Measurements from ENCODE around the gene PHC3. TPM values are rescaled to one million over a fixed set of nuclear protein-coding genes. Genes with fewer than 3 reads are reported as not detected.

The PHC3 gene
- total RNA-seq, 6 experiments from 2014 or later: 38.8 to 61.3 (median 55.7) TPM

DNA sequence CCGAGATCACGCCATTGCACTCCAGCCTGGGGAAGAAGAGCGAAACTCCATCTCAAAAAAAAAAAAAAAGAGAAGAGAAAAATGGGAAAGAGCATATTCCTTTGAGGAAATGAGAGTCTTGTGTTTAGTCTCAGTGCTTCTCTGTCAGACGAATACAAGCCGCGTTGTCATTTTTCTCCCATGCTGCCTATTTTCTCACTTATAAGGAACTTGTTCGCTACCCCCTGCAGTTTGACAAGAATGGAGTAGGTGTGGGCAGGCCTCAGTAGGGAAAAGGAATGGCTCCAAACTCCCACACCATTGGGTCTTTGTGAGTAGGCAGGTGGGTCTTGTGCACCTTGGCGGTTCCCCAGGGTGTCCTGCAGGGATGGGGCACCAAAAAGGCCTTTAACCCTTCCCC is 137.3 kb downstream of the PHC3 start:
- Mint-ChIP-seq H3K4me1 (ENCODE audit: low read depth) (peaks cover 13% of the 10 kb centered on the region), H3K4me3 (no peak overlapping the region), H3K27me3 (ENCODE audit: insufficient read depth) (peaks cover 29% of the 10 kb centered on the region), H3K27ac (no peak overlapping the region), H3K9me3 (no peaks in the 10 kb centered on the region), H3K36me3 (ENCODE audit: low read depth) (no peaks in the 10 kb centered on the region)
- DNase-seq: no peak
- TF ChIP-seq, protein P1, sequence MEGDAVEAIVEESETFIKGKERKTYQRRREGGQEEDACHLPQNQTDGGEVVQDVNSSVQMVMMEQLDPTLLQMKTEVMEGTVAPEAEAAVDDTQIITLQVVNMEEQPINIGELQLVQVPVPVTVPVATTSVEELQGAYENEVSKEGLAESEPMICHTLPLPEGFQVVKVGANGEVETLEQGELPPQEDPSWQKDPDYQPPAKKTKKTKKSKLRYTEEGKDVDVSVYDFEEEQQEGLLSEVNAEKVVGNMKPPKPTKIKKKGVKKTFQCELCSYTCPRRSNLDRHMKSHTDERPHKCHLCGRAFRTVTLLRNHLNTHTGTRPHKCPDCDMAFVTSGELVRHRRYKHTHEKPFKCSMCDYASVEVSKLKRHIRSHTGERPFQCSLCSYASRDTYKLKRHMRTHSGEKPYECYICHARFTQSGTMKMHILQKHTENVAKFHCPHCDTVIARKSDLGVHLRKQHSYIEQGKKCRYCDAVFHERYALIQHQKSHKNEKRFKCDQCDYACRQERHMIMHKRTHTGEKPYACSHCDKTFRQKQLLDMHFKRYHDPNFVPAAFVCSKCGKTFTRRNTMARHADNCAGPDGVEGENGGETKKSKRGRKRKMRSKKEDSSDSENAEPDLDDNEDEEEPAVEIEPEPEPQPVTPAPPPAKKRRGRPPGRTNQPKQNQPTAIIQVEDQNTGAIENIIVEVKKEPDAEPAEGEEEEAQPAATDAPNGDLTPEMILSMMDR (IDR thresholded peaks at IDR 0.05): no peak

DNA sequence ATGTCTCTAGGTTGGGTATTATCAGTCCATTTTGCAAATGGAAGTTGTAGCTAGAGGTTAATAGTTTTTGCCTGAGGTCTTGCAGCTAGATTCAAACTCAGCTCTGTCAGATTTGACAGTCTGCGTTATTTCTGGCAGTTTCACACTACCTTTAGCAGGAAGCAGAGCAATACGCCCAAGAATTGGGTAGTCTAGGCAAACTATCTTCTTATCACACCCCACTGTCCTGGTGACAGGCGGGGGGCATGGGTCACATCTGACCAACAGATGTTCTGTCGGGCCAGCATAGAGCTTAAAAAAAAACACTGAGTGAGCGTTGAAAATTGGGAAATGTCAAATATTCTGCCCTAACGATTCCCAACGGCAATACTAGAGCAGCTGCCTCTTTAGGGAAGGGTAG is 138.0 kb downstream of the PHC3 start:
- peaks cover 13% of the 10 kb centered on the region for H3K4me1 Mint-ChIP-seq (ENCODE audit: low read depth)
- TF ChIP-seq, protein P1 (IDR thresholded peaks at IDR 0.05): no peak
- H3K27ac Mint-ChIP-seq: no peak overlapping the region
- DNase-seq: no peak
- H3K27me3 Mint-ChIP-seq (ENCODE audit: insufficient read depth): peaks cover 31% of the 10 kb centered on the region
- no peak overlapping the region for H3K4me3 Mint-ChIP-seq
- no peaks in the 10 kb centered on the region for H3K36me3 Mint-ChIP-seq (ENCODE audit: low read depth)
- H3K9me3 Mint-ChIP-seq: no peaks in the 10 kb centered on the region

DNA sequence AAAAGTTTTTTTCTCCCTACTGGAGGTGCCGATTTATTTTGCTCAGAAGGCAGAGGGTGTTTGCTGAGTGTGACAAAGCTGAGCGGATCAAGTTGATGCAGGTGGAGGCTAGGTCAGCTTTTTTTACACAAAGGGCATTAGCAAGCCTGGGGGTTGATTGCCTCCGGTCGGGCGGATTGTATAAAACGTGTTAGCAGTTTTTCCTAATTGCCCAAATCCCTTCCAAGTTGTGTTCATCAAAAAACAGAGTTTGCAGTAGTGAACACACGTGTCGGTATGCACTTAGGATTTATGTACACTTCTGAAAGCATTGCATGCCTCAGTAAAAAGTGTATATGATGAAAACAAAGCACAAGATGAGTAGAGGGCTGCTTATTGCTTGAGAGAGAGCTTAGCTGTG is 141.1 kb downstream of the PHC3 start:
- Mint-ChIP-seq H3K27me3 (ENCODE audit: insufficient read depth) (peaks cover 31% of the 10 kb centered on the region), H3K36me3 (ENCODE audit: low read depth) (no peaks in the 10 kb centered on the region)
- DNase-seq: no peak

DNA sequence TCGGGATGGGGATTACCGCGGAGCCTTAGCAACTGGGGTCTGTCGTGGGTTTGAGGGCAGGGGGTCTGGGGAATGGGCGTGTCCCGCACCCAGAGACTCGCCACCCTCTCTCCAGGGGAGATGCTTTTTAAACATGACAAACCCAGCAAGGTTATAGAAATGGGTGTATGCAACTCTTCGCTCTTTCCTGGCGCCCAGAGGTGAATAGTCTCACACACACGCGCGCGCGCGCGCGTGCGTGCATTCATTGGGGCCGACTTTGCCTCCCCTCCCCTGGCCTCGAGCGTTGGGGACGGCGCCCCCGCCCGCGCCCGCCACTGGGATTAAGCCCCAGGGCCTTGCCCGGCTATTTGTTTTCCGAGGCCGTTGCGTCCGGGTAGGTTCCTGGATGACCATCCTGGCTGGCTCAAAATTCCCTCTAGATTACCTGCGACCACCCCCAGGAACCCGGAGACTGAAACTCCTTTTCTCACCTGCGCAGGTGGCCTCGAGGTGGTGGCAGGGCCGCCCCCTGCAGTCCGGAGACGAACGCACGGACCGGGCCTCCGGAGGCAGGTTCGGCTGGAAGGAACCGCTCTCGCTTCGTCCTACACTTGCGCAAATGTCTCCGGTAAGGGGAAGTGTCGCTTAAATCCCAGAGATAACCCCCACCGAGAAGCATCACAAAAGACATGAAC is 143.0 kb downstream of the PHC3 start:
- no peaks in the 10 kb centered on the region for H3K36me3 Mint-ChIP-seq (ENCODE audit: low read depth)

More for the DNA sequence above, 141.1 kb downstream of the PHC3 start:
- TF ChIP-seq, protein P1 (IDR thresholded peaks at IDR 0.05): no peak
- Mint-ChIP-seq H3K9me3 (no peaks in the 10 kb centered on the region), H3K4me3 (no peak overlapping the region), H3K4me1 (ENCODE audit: low read depth) (peaks cover 7% of the 10 kb centered on the region), H3K27ac (no peak overlapping the region)

More for the DNA sequence above, 143.0 kb downstream of the PHC3 start:
- DNase-seq: no peak
- peaks cover 7% of the 10 kb centered on the region for H3K4me1 Mint-ChIP-seq (ENCODE audit: low read depth)
- no peak overlapping the region for H3K27ac Mint-ChIP-seq
- H3K27me3 Mint-ChIP-seq (ENCODE audit: insufficient read depth): peaks cover 29% of the 10 kb centered on the region
- H3K4me3 Mint-ChIP-seq: peak overlapping the region; percentile 39; the same call in 1 of the 2 replicates
- TF ChIP-seq, protein P1 (IDR thresholded peaks at IDR 0.05): no peak
- H3K9me3 Mint-ChIP-seq: no peaks in the 10 kb centered on the region

Other genes starting within 250 kb of the PHC3 start
- 100 to 1,000 TPM; 124 to 153 (median 133) TPM for gene SEC62, start 214.9 kb downstream of the PHC3 start, total RNA-seq (2021; fragmentation: NEBNext Ultra II Directional; extraction: Animal tissue kit (Norgen Biotek cat#: 25700))
- gene GPR160, start 143.7 kb downstream of the PHC3 start, total RNA-seq (2021; fragmentation: NEBNext Ultra II Directional; extraction: Animal tissue kit (Norgen Biotek cat#: 25700)): under 1 TPM in 3 of 6 experiments, not detected in 3; 0.10 to 0.23 (median 0.19) TPM
- gene PRKCI, start 40.7 kb upstream of the PHC3 start, total RNA-seq (2021; fragmentation: NEBNext Ultra II Directional; extraction: Animal tissue kit (Norgen Biotek cat#: 25700)): 10 to 100 TPM; 24.9 to 32.5 (median 27.7) TPM
- gene SKIL, start 176.0 kb upstream of the PHC3 start, total RNA-seq (2021; fragmentation: NEBNext Ultra II Directional; extraction: Animal tissue kit (Norgen Biotek cat#: 25700)): 10 to 100 TPM; 44.6 to 61.3 (median 49.9) TPM
- 10 to 100 TPM in 4 of 6 experiments, 1 to 10 TPM in 2; 3.3 to 77.5 (median 66.7) TPM for gene CLDN11, start 237.1 kb upstream of the PHC3 start, total RNA-seq (2021; fragmentation: NEBNext Ultra II Directional; extraction: Animal tissue kit (Norgen Biotek cat#: 25700))